Measurements from ENCODE around the gene ABLIM3.

The ABLIM3 gene

GRCh38 chr5:149123211-149123610 is 18.1 kb upstream of the ABLIM3 start:
- no peak overlapping the region for H3K4me3 ChIP-seq (ENCODE audit: low read depth, low read length)
- no peak for TF ChIP-seq CTCF (IDR thresholded peaks at IDR 0.05; ENCODE audit: low read depth, low read length, missing control alignments)
- in situ Hi-C loops (cut with HindIII; ENCODE audit: low sequenced_read_pairs): loop anchor here (25.0 kb wide), 2 partner anchors 386 to 686 kb away; no protein-coding TSS in a partner anchor
- no peak for DNase-seq (ENCODE audit: low read depth)

- TF ChIP-seq CTCF (IDR thresholded peaks at IDR 0.05; ENCODE audit: low read depth, low read length, missing control alignments): peak; percentile 31
- no peak overlapping the region for H3K4me3 ChIP-seq (ENCODE audit: low read depth, low read length)
- in situ Hi-C loops (cut with HindIII; ENCODE audit: low sequenced_read_pairs): no loop called here
- no peak for DNase-seq (ENCODE audit: low read depth)
These were observed 15.9 kb upstream of the ABLIM3 start for GRCh38 chr5:149125386-149125891.

GRCh38 chr5:149126906-149127305 is 14.4 kb upstream of the ABLIM3 start:
- no peak for TF ChIP-seq CTCF (IDR thresholded peaks at IDR 0.05; ENCODE audit: low read depth, low read length, missing control alignments)
- in situ Hi-C loops (cut with HindIII; ENCODE audit: low sequenced_read_pairs): no loop called here
- no peak for DNase-seq (ENCODE audit: low read depth)
- no peak overlapping the region for H3K4me3 ChIP-seq (ENCODE audit: low read depth, low read length)

- DNase-seq (ENCODE audit: low read depth): no peak
- H3K4me3 ChIP-seq (ENCODE audit: low read depth, low read length): no peak overlapping the region
- in situ Hi-C loops (cut with HindIII; ENCODE audit: low sequenced_read_pairs): no loop called here
- TF ChIP-seq CTCF (IDR thresholded peaks at IDR 0.05; ENCODE audit: low read depth, low read length, missing control alignments): no peak
These were observed 13.8 kb upstream of the ABLIM3 start for GRCh38 chr5:149127394-149127955.

- no peak for DNase-seq (ENCODE audit: low read depth)
- in situ Hi-C loops (cut with HindIII; ENCODE audit: low sequenced_read_pairs): no loop called here
- no peak overlapping the region for H3K4me3 ChIP-seq (ENCODE audit: low read depth, low read length)
- peak; percentile 90 for TF ChIP-seq CTCF (IDR thresholded peaks at IDR 0.05; ENCODE audit: low read depth, low read length, missing control alignments)
These were observed 13.0 kb upstream of the ABLIM3 start for GRCh38 chr5:149128023-149128875.

- in situ Hi-C loops (cut with HindIII; ENCODE audit: low sequenced_read_pairs): no loop called here
- no peak for DNase-seq (ENCODE audit: low read depth)
- no peak for TF ChIP-seq CTCF (IDR thresholded peaks at IDR 0.05; ENCODE audit: low read depth, low read length, missing control alignments)
- no peak overlapping the region for H3K4me3 ChIP-seq (ENCODE audit: low read depth, low read length)
These were observed 12.1 kb upstream of the ABLIM3 start for GRCh38 chr5:149129181-149129580.
